Neural progenitor cell (in vitro differentiated cells): Measurements from ENCODE around the gene IQSEC3. TPM values are rescaled to one million over a fixed set of nuclear protein-coding genes. Genes with fewer than 3 reads are reported as not detected.
A peak's percentile ranks its signal among the peaks of the same experiment; 100 is the strongest.

Source experiments
- DNase-seq: peaks from one replicate; pipeline ENCODE4 v3.0.0-alpha.2; 2016; ENCODE audit warnings: low spot score
- H2AFZ ChIP-seq: fragments of 200-600 bp; sonication (generic); replicated peaks from 2 replicates; pipeline ENCODE4 v1.6.1; 2016; ENCODE audit warnings: antibody characterized with exemption
- H3F3A ChIP-seq: fragments of 200-600 bp; sonication (generic); 2 replicates; pipeline ENCODE4 v1.6.1; 2016; ENCODE audit warnings: antibody characterized with exemption, low read depth
- H3K27ac ChIP-seq: fragments of 200-600 bp; sonication (generic); 2 replicates; pipeline ENCODE4 v1.5.1; 2016; ENCODE audit warnings: mild to moderate bottlenecking
- H3K27me3 ChIP-seq: fragments of 200-600 bp; sonication (generic); 2 replicates; pipeline ENCODE4 v1.6.1; 2016; ENCODE audit warnings: mild to moderate bottlenecking, moderate library complexity
- H3K36me3 ChIP-seq: fragments of 200-600 bp; sonication (generic); 2 replicates; pipeline ENCODE4 v1.5.1; 2016
- H3K4me1 ChIP-seq: fragments of 200-600 bp; sonication (generic); 2 replicates; pipeline ENCODE4 v1.6.1; 2016; ENCODE audit warnings: mixed run types
- H3K4me2 ChIP-seq: fragments of 200-600 bp; sonication (generic); 2 replicates; pipeline ENCODE4 v1.6.1; 2016
- H3K4me3 ChIP-seq: fragments of 200-600 bp; sonication (generic); 2 replicates; pipeline ENCODE4 v1.5.1; 2016
- H3K79me2 ChIP-seq: fragments of 200-600 bp; sonication (generic); 2 replicates; pipeline ENCODE4 v1.6.1; 2016; ENCODE audit warnings: low read depth
- H3K9ac ChIP-seq: fragments of 200-600 bp; sonication (generic); 2 replicates; pipeline ENCODE4 v1.6.1; 2016
- H3K9me3 ChIP-seq: fragments of 200-600 bp; sonication (generic); 2 replicates; pipeline ENCODE4 v1.5.1; 2016; ENCODE audit warnings: low read depth
- H4K20me1 ChIP-seq: fragments of 200-600 bp; sonication (generic); 2 replicates; pipeline ENCODE4 v1.6.1; 2016; ENCODE audit warnings: low read depth
- H3K27ac Mint-ChIP-seq: 3 replicates; pipeline ENCODE4 v1.8.0; 2021; ENCODE audit warnings: mixed read lengths
- H3K27me3 Mint-ChIP-seq: 2 replicates; pipeline ENCODE4 v1.8.0; 2022; ENCODE audit warnings: low read depth, mild to moderate bottlenecking, inconsistent platforms, moderate library complexity, mixed read lengths; ENCODE audit not compliant: insufficient read depth
- H3K36me3 Mint-ChIP-seq: 3 replicates; pipeline ENCODE4 v1.8.0; 2021; ENCODE audit warnings: mixed read lengths
- H3K4me1 Mint-ChIP-seq: 3 replicates; pipeline ENCODE4 v1.8.0; 2021; ENCODE audit warnings: mixed read lengths
- H3K4me3 Mint-ChIP-seq: 3 replicates; pipeline ENCODE4 v1.8.0; 2021; ENCODE audit warnings: mild to moderate bottlenecking, moderate library complexity, mixed read lengths
- H3K9me3 Mint-ChIP-seq: 3 replicates; pipeline ENCODE4 v1.8.0; 2020; ENCODE audit warnings: mixed read lengths
- EZH2 ChIP-seq: fragments of 200-600 bp; sonication (generic); IDR thresholded peaks from 2 replicates; pipeline ENCODE4 v1.6.1; 2017; ENCODE audit warnings: antibody characterized with exemption, mild to moderate bottlenecking, moderate library complexity
- EZH2phosphoT487 ChIP-seq: fragments of 200-600 bp; sonication (generic); IDR thresholded peaks from 2 replicates; pipeline ENCODE4 v1.6.1; 2017; ENCODE audit warnings: antibody characterized with exemption
- total RNA-seq: library from RNA; depleted of rRNA; stranded (reverse); fragments of >200 nt; gene quantifications from 2 replicates; pipeline ENCODE4 v1.2.3, GENCODE V29; 2015; ENCODE audit warnings: low replicate concordance
- TF ChIP-seq, protein P1 (sequence below): fragments of 200-600 bp; sonication (generic); IDR thresholded peaks from 2 replicates; pipeline ENCODE4 v1.5.1; 2017; ENCODE audit warnings: antibody characterized with exemption, mild to moderate bottlenecking

The IQSEC3 gene
- total RNA-seq, 1 donor from 2014 or later, result 0.09 TPM

- Histone ChIP-seq H3K4me1 (peaks cover 7% of the 10 kb centered on the region), H3K79me2 (no peaks in the 10 kb centered on the region), H3F3A (no peaks in the 10 kb centered on the region), H4K20me1 (no peaks in the 10 kb centered on the region), H3K27ac (no peak overlapping the region), H2AFZ (peak overlapping the region; percentile 80), H3K27me3 (no peaks in the 10 kb centered on the region), H3K36me3 (no peaks in the 10 kb centered on the region), H3K9ac (no peak overlapping the region), H3K4me3 (no peak overlapping the region), H3K9me3 (no peaks in the 10 kb centered on the region), H3K4me2 (no peak overlapping the region)
- H3K4me3 Mint-ChIP-seq, result no peak overlapping the region
- peaks cover 7% of the 10 kb centered on the region for H3K4me1 Mint-ChIP-seq
- no peaks in the 10 kb centered on the region for H3K9me3 Mint-ChIP-seq
- H3K27ac Mint-ChIP-seq, result no peak overlapping the region
- no peak for TF ChIP-seq EZH2
- TF ChIP-seq, protein P1, sequence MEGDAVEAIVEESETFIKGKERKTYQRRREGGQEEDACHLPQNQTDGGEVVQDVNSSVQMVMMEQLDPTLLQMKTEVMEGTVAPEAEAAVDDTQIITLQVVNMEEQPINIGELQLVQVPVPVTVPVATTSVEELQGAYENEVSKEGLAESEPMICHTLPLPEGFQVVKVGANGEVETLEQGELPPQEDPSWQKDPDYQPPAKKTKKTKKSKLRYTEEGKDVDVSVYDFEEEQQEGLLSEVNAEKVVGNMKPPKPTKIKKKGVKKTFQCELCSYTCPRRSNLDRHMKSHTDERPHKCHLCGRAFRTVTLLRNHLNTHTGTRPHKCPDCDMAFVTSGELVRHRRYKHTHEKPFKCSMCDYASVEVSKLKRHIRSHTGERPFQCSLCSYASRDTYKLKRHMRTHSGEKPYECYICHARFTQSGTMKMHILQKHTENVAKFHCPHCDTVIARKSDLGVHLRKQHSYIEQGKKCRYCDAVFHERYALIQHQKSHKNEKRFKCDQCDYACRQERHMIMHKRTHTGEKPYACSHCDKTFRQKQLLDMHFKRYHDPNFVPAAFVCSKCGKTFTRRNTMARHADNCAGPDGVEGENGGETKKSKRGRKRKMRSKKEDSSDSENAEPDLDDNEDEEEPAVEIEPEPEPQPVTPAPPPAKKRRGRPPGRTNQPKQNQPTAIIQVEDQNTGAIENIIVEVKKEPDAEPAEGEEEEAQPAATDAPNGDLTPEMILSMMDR, result peak; percentile 96
- H3K27me3 Mint-ChIP-seq, result peaks cover 27% of the 10 kb centered on the region
- H3K36me3 Mint-ChIP-seq, result no peaks in the 10 kb centered on the region
- DNase-seq, result peak; percentile 94
Observed at GRCh38 chr12:219891-220352, 153.4 kb downstream of the IQSEC3 start.

- H3K9me3 Mint-ChIP-seq, result no peaks in the 10 kb centered on the region
- peak overlapping the region; percentile 80 for H2AFZ ChIP-seq
- H3K27ac Mint-ChIP-seq, result peak overlapping the region; percentile 69
Observed at GRCh38 chr12:220491-220890, 153.9 kb downstream of the IQSEC3 start.

GRCh38 chr12:220946-221550 lies 154.5 kb downstream of the IQSEC3 start:
- Mint-ChIP-seq H3K4me1 (peaks cover 7% of the 10 kb centered on the region), H3K27ac (peak overlapping the region; percentile 69), H3K4me3 (no peak overlapping the region), H3K27me3 (peaks cover 33% of the 10 kb centered on the region), H3K9me3 (no peaks in the 10 kb centered on the region), H3K36me3 (no peaks in the 10 kb centered on the region)
- H3K4me3 ChIP-seq, result no peak overlapping the region
- H3K27ac ChIP-seq, result no peak overlapping the region
- no peak overlapping the region for H3K4me2 ChIP-seq
- H2AFZ ChIP-seq, result no peak overlapping the region
- H3K79me2 ChIP-seq, result no peaks in the 10 kb centered on the region
- H3K9me3 ChIP-seq, result no peaks in the 10 kb centered on the region
- H3K9ac ChIP-seq, result no peak overlapping the region
- H3K36me3 ChIP-seq, result no peaks in the 10 kb centered on the region
- DNase-seq, result no peak
- no peaks in the 10 kb centered on the region for H3F3A ChIP-seq
- TF ChIP-seq EZH2 (no peak), EZH2phosphoT487 (no peak)
- TF ChIP-seq, protein P1, result no peak
- peaks cover 7% of the 10 kb centered on the region for H3K4me1 ChIP-seq
- H4K20me1 ChIP-seq, result no peaks in the 10 kb centered on the region
- H3K27me3 ChIP-seq, result no peaks in the 10 kb centered on the region

More at GRCh38 chr12:220491-220890, 153.9 kb downstream of the IQSEC3 start:
- peaks cover 7% of the 10 kb centered on the region for H3K4me1 ChIP-seq
- H3K36me3 ChIP-seq, result no peaks in the 10 kb centered on the region
- no peak overlapping the region for H3K27ac ChIP-seq
- peaks cover 33% of the 10 kb centered on the region for H3K27me3 Mint-ChIP-seq
- no peaks in the 10 kb centered on the region for H4K20me1 ChIP-seq
- H3K79me2 ChIP-seq, result no peaks in the 10 kb centered on the region
- H3K4me3 ChIP-seq, result no peak overlapping the region
- no peak overlapping the region for H3K9ac ChIP-seq
- H3K4me2 ChIP-seq, result no peak overlapping the region
- H3K36me3 Mint-ChIP-seq, result no peaks in the 10 kb centered on the region
- no peaks in the 10 kb centered on the region for H3K27me3 ChIP-seq
- no peaks in the 10 kb centered on the region for H3K9me3 ChIP-seq
- H3K4me1 Mint-ChIP-seq, result peaks cover 7% of the 10 kb centered on the region
- DNase-seq, result no peak
- H3F3A ChIP-seq, result no peaks in the 10 kb centered on the region
- no peak for TF ChIP-seq EZH2
- TF ChIP-seq, protein P1, result no peak
- H3K4me3 Mint-ChIP-seq, result no peak overlapping the region
